Breast epithelium (tissue), 4 donors: ENCODE results near the gene RIMBP2. TPM values are rescaled to one million over a fixed set of nuclear protein-coding genes. Genes with fewer than 3 reads are reported as not detected.

Experiments
- DNase-seq, 2 donors: peaks; one replicate each; pipeline ENCODE4 v3.0.0-alpha.2; 2019; ENCODE audit warnings: low spot score in 2 of 2
- H3K27ac ChIP-seq, 2 donors: fragments of 200-600 bp; sonication (generic) in 1 of 2; one replicate each; pipeline ENCODE4 v1.5.1; 2016 to 2019; ENCODE audit warnings: mild to moderate bottlenecking in 1 of 2
- H3K27me3 ChIP-seq, 2 donors: fragments of 200-600 bp; sonication (generic) in 1 of 2; one replicate each; pipeline versions ENCODE4 v1.5.1 to v1.6.0; 2017 to 2019; ENCODE audit warnings: control low read depth in 1 of 2, mild to moderate bottlenecking in 1 of 2
- H3K36me3 ChIP-seq: fragments of 200-600 bp; one replicate; pipeline ENCODE4 v1.5.1; 2019
- H3K4me1 ChIP-seq, 2 donors: fragments of 200-600 bp; sonication (generic); one replicate each; pipeline ENCODE4 v1.5.1; 2016 to 2019; ENCODE audit warnings: control low read depth in 1 of 2
- H3K4me3 ChIP-seq, 3 donors: fragments of 200-600 bp; sonication (generic); 1 replicate in 2 of 3; 2 replicates in 1 of 3; pipeline ENCODE4 v1.5.1; 2016 to 2019; ENCODE audit warnings: mild to moderate bottlenecking in 3 of 3, moderate library complexity in 2 of 3
- H3K9me3 ChIP-seq, 2 donors: fragments of 200-600 bp; sonication (generic) in 1 of 2; one replicate each; pipeline ENCODE4 v1.5.1; 2016 to 2019; ENCODE audit warnings: control low read depth in 1 of 2
- POLR2A ChIP-seq: fragments of 450-650 bp; IDR thresholded peaks from one replicate; pipeline ENCODE4 v1.6.1; 2016; ENCODE audit warnings: antibody characterized with exemption, mild to moderate bottlenecking, moderate library complexity
- POLR2AphosphoS5 ChIP-seq, 3 donors: sonication (generic); formaldehyde crosslinking; IDR thresholded peaks; one replicate each; pipeline ENCODE4 v1.6.1; 2017; ENCODE audit warnings: antibody characterized with exemption in 3 of 3
- intact Hi-C: fragments of 100-400 bp; cut with DNase I; formaldehyde crosslinking; loops from one replicate; pipeline ENCODE4 v1.15.1; 2023; ENCODE audit warnings: low total_unique reads
- total RNA-seq, 3 donors: library from RNA; depleted of rRNA; stranded (reverse); fragments of >200 nt; gene quantifications; one replicate each; pipeline ENCODE4 v1.1.0, GENCODE V29; 2016
- TF ChIP-seq, protein P1 (sequence below), 3 donors: fragments of 450-650 bp; IDR thresholded peaks; one replicate each; pipeline ENCODE4 v1.5.1; 2016 to 2017; ENCODE audit warnings: antibody characterized with exemption in 3 of 3, mild to moderate bottlenecking in 3 of 3, moderate library complexity in 3 of 3

Gene RIMBP2
- total RNA-seq, 3 donors from 2014 or later = under 0.01 to 0.59 (median under 0.01) TPM

DNA sequence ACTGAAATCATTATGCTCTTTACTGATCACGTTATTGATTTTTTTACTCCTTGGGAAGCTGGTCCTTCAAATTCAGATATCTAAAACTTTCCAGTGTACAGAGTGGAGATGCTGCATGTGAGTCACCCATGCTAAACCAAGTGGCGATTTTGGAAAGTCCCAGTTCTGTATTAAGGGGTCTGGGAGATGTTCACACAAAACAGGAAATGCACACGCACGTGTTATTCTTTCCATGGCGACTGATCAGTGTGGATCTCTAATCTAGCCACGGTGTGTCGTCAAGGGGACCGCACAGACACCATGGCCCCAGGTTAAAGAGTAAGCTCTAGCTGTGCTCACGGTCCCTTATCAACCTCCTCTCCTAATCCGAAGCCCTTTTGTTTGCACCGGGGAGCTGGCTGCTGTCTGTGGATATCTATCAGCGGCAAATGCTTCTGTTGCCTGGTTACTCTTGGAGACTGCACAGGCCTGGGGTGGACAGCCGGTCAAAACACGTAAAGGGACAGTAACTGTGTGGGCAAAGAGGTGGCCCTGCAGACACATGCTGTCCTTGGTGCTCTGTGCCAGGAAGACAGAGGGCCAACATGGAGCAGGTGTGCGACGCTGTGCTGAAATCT, 96.6 kb downstream of the RIMBP2 start:
- no peak for DNase-seq
- no peaks in the 10 kb centered on the region for H3K27me3 ChIP-seq
- no peak overlapping the region for H3K27ac ChIP-seq
- H3K4me3 ChIP-seq = no peak overlapping the region
- no peaks in the 10 kb centered on the region for H3K36me3 ChIP-seq
- intact Hi-C loops = no loop called here
- H3K9me3 ChIP-seq = peaks cover 8 to 19% of the 10 kb centered on the region in 2 donors
- TF ChIP-seq POLR2A = no peak
- TF ChIP-seq POLR2AphosphoS5 (IDR thresholded peaks at IDR 0.05) = no peak
- TF ChIP-seq, protein P1, sequence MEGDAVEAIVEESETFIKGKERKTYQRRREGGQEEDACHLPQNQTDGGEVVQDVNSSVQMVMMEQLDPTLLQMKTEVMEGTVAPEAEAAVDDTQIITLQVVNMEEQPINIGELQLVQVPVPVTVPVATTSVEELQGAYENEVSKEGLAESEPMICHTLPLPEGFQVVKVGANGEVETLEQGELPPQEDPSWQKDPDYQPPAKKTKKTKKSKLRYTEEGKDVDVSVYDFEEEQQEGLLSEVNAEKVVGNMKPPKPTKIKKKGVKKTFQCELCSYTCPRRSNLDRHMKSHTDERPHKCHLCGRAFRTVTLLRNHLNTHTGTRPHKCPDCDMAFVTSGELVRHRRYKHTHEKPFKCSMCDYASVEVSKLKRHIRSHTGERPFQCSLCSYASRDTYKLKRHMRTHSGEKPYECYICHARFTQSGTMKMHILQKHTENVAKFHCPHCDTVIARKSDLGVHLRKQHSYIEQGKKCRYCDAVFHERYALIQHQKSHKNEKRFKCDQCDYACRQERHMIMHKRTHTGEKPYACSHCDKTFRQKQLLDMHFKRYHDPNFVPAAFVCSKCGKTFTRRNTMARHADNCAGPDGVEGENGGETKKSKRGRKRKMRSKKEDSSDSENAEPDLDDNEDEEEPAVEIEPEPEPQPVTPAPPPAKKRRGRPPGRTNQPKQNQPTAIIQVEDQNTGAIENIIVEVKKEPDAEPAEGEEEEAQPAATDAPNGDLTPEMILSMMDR (IDR thresholded peaks at IDR 0.05) = no peak
- H3K4me1 ChIP-seq = no peaks in the 10 kb centered on the region

DNA sequence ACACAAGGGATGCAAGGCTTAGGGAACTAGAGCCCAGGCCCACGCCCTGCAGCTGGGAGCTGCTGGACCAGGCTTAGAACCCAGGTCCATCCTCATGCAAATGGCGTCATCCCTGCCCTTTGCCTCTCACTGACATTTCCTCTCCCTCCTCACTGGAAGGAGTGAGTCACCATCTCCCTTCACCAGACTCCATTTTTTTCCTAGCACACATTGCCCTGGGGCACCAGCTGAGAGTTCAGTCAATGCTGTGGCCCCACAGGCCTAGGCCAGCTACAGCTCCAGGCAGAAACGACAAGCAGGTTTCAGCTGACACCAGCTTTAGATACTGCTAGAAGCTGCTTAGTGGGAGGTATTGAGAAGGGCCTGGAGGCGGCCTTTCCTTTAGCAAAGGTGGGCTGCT, 98.9 kb downstream of the RIMBP2 start:
- Histone ChIP-seq H3K4me1 (no peaks in the 10 kb centered on the region), H3K27me3 (no peaks in the 10 kb centered on the region), H3K36me3 (no peaks in the 10 kb centered on the region), H3K4me3 (no peak overlapping the region), H3K9me3 (peaks cover 3 to 8% of the 10 kb centered on the region in 2 donors), H3K27ac (no peak overlapping the region)
- TF ChIP-seq POLR2AphosphoS5 (IDR thresholded peaks at IDR 0.05) (no peak), POLR2A (no peak)
- TF ChIP-seq, protein P1 (IDR thresholded peaks at IDR 0.05) = no peak
- intact Hi-C loops = no loop called here
- no peak for DNase-seq

DNA sequence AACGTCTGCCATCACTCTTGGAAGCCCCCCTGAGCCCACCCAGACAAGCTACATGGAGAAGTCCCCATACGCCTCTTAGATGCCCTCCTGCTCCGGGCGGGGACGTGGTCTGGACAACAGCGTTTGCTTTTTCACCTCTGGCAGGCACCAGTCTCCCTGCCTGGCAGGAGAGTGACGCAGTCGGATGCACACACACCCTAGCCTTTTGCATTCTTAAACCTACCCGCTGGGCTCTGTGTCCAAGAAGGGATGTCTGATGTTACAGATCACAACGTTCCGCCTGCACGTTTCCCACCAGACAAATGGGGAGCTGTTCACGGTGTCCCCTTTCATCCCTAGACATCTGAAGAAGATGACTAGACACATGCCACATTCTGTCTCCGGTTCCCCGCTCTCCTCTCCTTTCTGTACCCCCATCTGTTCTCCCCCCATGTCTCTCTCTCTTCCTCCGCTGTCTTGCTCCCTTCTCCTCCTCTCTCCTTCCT, 100.2 kb downstream of the RIMBP2 start:
- TF ChIP-seq POLR2AphosphoS5 (IDR thresholded peaks at IDR 0.05) (no peak), POLR2A (no peak)
- TF ChIP-seq, protein P1 (IDR thresholded peaks at IDR 0.05) = no peak
- Histone ChIP-seq H3K27me3 (no peaks in the 10 kb centered on the region), H3K36me3 (no peaks in the 10 kb centered on the region), H3K9me3 (peaks cover 0 to 13% of the 10 kb centered on the region in 2 donors), H3K4me3 (no peak overlapping the region), H3K4me1 (no peaks in the 10 kb centered on the region), H3K27ac (no peak overlapping the region)
- no peak for DNase-seq
- intact Hi-C loops = no loop called here

DNA sequence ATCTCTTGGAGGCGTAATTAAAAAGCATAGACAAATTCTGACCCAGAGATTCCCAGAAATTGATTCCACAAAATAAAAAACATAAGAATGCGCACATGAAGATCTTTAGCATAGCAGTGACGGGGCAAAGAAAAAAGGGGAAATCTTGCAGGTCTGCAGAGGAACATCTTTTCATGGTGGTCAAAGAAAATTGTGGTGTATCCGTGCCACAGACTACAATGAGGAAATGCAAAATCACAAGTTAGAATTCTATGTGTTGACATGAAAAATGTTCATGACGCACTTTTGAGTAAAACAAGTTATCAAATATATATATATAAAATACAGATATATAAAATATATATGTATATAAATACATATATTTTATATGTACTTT, 101.6 kb downstream of the RIMBP2 start:
- TF ChIP-seq POLR2AphosphoS5 (IDR thresholded peaks at IDR 0.05) = no peak
- no peak for TF ChIP-seq POLR2A
- TF ChIP-seq, protein P1 (IDR thresholded peaks at IDR 0.05) = no peak
- no peaks in the 10 kb centered on the region for H3K27me3 ChIP-seq
- H3K27ac ChIP-seq = no peak overlapping the region
- H3K4me3 ChIP-seq = no peak overlapping the region
- H3K4me1 ChIP-seq = no peaks in the 10 kb centered on the region
- H3K36me3 ChIP-seq = no peaks in the 10 kb centered on the region
- no peak for DNase-seq
- peaks cover 0 to 9% of the 10 kb centered on the region in 2 donors for H3K9me3 ChIP-seq
- intact Hi-C loops = no loop called here

DNA sequence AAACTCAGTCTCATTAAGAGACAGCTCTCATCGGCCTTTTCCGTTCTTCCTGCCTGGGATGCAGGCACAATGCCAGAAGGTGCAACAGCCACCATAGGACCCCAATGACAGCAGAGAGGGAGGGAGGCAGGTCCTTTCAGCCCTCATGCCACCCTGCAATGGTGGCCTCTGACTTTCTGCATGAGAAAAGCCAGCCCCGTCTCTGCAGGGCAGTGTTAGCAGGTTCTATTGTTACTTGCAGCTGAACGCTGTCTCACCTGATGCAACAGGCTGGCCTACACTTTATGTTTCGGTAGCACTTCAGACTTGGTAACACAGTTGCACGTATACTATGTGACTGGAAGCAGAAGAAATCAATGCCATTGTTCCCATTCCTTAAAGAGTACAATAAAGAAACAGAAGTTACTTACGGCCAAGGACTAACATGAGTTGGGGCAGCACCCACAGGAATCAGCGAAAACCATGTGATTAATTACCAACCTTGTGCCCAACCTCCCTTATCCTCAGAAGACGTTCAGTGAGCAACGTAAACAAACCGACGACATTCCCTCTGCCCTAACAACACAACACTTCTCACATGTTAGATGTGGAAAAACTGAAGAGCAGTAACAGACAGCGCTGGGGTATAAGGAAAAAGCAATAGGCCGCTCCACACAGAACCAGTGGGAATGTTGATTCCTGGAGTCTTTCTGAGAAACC, 102.1 kb downstream of the RIMBP2 start:
- no peak overlapping the region for H3K27ac ChIP-seq
- H3K27me3 ChIP-seq = no peaks in the 10 kb centered on the region
- DNase-seq = no peak
- H3K4me1 ChIP-seq = no peaks in the 10 kb centered on the region
- H3K36me3 ChIP-seq = no peaks in the 10 kb centered on the region
- TF ChIP-seq, protein P1 (IDR thresholded peaks at IDR 0.05) = no peak
- no peak for TF ChIP-seq POLR2AphosphoS5 (IDR thresholded peaks at IDR 0.05)
- no peak for TF ChIP-seq POLR2A
- intact Hi-C loops = no loop called here
- peaks cover 0 to 9% of the 10 kb centered on the region in 2 donors for H3K9me3 ChIP-seq
- no peak overlapping the region for H3K4me3 ChIP-seq
